HG03060 (cell line): ENCODE results near the gene ST6GALNAC1.
"Not testable (repeated sequence)": the region's sequence is repeated elsewhere in the genome, so short reads cannot be mapped to it uniquely, and the experiment has no call there.

ENCODE experiments used
- ATAC-seq: cut with Tn5 transposase; IDR thresholded peaks from one replicate; pipeline ENCODE4 v1.9.1; 2021; ENCODE audit warnings: low read depth, moderate number of reproducible peaks; ENCODE audit not compliant: unreplicated experiment

Gene ST6GALNAC1

DNA sequence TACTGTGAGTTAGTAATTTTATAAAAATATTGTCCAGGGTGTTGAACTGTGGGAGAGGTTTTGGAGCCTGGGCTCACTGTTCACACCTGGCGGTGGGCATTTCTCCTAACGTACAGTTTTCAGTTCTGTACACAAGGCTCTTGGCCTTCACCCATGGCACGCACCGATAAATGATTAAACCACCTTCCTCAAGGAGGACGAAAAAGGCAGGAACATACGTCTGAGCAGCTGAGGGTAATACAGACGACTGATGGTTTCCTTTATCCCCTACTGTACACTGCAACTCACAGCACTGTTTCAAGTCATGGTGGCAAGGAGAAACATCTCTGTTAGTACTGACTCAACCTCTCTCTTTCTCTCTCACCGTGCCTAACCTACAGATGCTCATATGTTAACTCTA lies 1.4 kb upstream of the ST6GALNAC1 start:
- ATAC-seq = no peak

DNA sequence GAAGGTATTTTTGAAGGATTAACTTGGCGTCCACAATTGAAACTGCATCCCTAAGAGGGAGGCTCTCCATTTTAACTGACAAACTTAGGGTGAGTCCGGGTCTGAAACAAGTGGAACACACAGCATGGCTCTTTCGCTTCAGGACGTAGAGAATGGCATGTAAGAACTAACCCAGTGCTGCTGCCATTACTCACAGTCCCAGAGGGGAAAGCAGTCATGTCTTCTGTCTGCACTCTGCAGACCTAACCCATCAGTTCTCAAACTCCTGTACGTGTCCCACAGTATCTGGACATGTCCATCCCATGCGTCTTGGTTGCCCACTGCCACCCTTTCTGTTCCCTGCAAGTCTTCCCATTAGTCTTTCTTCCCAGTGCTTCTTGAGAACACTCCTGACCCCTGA lies 563 bp downstream of the ST6GALNAC1 start:
- no peak for ATAC-seq

DNA sequence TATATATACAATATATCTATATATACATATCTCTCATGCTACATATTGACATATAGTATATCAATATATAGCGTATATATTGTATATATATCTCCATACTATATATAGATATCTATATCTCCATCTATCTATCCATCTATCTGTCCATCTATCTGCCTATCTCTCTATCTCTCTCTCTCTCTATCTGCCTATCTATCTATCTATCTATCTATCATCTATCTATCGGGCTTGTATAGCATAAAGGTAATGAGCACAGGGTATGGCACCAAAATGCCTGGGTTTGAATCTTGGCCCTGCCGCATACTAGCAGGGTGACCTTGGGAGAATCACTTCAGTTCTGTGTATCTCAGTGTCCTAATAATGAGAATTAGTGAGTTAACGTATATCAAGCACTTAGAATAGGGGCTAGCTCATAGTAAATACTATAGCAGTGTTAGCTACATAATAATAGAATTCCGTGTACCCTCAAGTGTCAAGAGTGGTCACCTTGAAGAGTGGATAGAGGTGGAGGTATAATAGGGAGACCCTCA lies 1.5 kb downstream of the ST6GALNAC1 start:
- ATAC-seq = no peak

DNA sequence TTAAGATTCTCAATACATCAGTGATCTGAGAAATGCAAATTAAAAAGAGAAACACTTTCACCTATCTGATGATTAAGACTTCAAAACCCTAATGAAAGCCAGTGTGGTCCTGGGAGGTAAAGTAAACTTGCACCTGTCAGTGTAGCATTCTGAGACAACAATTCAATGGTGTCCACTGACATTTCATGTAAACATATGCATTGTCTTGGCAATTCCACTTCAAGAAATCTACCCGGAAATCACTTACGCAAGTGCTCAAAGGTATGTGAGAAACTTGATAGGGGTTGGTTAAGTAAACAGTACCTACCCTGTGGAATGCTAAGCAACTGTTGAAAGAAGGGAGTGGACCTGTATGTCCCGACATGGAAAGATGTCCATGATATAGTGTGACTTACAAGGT lies 2.1 kb downstream of the ST6GALNAC1 start:
- no peak for ATAC-seq

DNA sequence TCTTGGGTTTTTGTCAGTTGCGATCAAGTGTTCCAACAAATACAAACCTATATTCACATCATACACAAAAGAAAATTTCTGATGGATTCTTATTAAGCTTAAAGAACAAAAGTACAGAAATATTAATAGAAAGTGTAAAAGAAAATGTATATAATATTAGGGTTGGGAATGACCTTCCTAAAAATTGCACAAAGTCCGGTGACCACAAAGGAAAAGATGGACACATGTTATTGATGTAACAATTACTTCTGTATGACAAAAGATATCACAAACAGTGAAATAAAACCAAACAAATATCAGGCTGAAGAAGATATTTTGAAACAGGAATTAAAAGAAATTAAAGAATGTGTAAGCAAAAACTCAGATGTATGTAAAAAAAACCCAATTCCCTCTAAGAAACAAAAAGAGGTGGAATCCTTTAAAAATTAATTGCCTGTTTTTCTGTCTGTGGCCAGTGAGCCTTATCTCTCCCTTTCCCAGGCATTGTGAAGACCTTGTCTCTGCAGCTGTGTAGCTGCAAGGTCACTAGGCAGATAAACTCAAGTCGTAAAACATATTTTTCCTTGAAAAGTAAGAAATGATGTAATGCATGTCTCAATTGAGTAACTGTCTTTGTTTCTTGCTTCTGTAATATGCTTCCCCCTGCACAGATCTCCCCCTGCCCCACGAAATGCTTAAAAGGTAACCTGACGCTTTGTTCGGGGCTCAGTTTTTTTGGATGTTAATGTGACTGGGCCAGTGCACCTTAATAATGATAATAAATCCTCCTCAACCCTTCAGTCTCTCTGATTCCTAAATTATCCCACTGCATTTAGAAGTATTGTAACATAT lies 2.8 kb downstream of the ST6GALNAC1 start:
- ATAC-seq = no peak

DNA sequence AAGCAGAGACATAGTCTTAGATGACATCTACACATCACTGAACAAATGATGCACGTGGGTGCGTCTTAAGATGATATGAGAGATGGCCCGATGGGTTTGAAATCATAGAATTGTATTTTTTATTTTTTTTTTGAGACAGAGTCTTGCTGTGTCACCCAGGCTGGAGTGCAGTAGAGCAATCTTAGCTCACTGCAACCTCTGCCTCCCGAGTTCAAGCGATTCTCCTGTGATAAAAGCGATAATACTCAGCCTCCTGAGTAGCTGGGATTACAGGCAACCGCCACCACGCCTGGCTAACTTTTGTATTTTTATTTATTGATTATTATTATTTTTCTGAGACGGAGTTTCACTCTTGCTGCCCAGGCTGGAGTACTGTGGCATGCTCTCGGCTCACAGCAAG lies 5.3 kb downstream of the ST6GALNAC1 start:
- ATAC-seq = no peak

DNA sequence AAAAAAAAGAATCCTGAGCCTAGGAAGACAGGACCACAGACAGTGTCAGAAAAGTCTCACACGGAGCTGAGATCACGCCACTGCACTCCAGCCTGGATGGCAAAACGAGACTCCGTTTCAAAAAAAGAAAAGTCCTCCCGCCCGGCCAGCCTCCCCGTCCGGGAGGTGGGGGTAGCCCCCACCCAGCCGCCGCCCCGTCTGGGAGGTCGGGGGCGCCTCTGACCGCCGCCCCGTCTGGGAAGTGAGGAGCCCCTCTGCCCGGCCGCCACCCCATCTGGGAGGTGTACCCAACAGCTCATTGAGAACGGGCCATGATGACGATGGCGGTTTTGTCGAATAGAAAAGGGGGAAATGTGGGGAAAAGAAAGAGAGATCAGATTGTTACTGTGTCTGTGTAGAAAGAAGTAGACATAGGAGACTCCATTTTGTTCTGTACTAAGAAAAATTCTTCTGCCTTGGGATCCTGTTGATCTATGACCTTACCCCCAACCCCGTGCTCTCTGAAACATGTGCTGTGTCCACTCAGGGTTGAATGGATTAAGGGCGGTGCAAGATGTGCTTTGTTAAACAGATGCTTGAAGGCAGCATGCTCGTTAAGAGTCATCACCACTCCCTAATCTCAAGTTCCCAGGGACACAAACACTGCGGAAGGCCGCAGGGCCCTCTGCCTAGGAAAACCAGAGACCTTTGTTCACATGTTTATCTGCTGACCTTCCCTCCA lies 6.9 kb downstream of the ST6GALNAC1 start:
- ATAC-seq = not testable (repeated sequence)

DNA sequence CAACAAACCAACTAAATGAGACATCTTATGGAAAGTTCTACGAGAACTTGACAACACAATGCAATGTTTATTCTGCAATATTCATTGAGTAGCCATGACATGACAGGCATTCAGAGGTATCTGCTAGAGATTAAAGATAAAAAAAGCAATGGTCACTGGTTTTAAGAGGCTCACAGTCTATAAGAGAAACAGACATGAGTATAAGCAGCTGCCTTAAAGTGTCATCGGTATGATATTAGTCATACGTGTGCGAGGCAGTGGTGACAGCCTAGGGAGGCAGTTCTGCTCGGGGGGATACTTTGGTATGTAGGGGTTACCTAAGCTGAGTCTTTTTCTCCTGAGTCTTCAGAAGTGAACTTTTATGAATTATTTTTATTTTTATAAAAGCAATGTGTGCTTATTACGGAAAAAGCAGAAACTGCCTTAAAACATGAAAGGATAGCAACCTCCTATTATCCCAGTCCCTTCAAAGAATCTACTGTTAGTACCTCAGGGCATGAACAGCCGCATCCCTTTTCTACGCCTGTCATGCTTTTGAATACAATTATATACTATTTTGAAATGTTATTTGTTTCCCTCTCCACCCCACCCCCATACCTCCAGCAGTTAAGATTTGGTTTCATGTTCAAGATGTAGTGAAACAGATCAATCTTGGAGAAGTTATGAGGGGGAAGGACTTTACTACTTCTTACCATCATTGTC lies 7.7 kb downstream of the ST6GALNAC1 start:
- ATAC-seq = no peak

DNA sequence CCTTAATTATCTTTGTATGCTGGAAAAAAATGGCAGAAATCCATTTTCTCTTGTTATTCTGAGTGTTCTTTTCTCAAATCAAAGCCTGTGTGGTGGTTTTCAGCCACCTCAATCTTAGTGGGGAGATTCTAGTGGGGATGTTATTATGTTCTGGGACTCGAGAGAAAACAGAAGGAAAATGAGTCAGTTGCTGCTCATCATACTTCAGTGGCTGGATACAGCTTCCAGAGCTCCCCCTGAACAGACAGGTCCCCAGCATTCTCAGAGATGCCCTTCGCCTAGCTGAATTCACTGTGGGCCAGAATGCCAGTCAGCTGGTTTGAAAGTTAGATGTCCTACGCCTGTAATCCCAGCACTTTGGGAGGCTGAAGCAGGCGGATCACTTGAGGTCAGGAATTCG lies 8.5 kb downstream of the ST6GALNAC1 start:
- no peak for ATAC-seq

DNA sequence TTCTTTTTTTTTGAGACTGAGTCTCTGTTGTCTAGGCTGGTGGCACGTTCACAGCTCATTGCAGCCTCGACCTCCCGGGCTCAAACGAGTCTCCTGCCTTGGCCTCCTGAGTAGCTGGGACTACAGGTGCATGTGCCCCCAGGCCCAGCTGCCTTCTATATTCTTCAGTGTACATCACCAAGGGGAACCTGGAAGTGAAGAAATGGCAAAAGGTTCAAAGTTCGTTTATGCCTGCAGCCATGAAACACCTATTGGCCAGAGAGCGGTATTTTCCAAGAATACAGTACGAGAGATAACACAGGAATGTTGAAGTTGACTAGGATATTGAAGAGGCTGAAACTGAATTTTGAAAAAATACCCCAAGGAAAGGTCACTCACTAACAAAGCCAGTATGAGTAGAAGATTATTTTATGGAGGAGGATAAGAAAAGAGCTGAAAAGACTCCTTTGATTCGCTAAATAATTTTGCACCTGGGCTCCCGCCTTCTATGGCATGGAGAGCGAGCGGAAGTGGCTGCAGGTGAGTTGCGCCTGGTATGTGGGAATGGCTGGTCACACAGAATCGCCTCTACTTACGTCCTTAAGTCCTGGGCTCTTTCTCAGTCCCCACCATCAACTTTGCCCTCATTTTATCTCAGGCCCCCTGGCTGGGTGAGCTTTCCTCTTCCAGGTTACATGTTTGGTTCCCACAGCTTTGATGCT lies 9.8 kb downstream of the ST6GALNAC1 start:
- no peak for ATAC-seq

DNA sequence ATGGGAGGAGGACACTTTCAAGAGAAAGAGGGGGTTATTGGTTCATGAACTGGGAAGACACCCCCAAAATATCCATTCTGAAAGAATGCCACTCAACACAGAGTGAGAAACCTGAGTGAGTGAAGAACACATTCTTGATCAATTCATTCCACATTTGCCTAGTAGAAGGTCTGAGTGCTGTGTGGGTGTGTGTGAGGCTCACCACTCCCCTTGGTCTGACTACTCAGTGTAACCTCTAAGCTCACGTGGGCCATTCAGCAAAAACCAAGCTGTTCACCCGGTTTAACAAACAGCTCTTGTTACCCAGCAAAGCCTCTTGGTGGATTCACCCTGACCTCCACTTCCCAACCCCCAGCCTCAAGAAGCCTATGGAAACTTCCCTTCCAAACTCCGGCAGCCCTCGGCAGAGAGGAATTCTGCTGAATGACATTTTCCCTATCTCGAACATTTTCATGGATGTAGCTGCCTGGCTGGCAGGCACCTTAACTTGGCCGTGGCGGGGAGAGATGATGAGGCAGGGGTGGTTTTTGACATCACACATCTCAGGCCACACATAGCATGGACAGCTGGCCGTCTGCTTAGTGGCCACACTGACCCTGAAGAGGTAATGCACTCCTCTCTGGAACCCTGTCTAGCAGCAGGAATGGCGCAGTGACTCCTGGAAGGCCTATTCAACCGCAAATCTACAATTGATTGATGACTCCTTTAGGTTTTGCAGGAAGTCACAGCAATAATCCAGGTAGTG lies 11.6 kb downstream of the ST6GALNAC1 start:
- ATAC-seq = no peak

DNA sequence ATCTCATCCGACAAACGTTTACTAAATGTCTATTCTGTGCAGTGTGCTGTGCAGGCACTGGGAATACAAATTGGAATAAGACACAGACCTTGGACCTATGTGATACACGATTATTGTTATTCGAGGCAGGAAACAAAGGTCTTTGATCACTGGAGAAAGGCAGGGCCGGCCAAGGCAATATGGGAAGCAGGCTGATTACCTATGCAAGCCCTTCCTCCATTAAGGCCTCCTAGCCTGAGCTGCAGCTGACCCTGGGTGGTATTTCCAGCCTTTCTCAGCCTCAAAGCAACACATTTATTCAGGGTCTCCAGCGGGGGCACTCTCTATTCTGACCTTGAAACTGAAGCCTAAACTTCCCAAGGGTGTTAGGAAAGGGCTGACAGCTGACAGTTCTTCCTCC lies 13.4 kb downstream of the ST6GALNAC1 start:
- no peak for ATAC-seq

DNA sequence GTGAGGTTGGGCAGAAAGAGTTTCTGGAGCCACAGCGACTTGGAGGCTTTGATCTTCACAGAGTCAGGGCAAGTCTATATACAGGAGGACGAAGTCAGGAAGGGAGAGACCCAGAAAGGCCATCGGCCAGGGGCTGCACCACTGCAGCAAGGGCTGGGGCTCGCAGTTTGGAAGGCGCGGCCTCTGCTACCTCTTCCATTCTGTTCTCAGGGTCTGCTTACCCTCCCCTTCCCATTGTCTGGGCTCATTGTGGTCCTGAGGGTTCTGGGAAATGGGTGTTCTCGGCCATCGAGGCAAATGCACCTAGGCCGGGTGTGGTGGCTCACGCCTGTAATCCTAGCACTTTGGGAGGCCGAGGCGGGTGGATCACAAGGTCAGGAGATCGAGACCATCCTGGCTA lies 16.0 kb downstream of the ST6GALNAC1 start:
- no peak for ATAC-seq

DNA sequence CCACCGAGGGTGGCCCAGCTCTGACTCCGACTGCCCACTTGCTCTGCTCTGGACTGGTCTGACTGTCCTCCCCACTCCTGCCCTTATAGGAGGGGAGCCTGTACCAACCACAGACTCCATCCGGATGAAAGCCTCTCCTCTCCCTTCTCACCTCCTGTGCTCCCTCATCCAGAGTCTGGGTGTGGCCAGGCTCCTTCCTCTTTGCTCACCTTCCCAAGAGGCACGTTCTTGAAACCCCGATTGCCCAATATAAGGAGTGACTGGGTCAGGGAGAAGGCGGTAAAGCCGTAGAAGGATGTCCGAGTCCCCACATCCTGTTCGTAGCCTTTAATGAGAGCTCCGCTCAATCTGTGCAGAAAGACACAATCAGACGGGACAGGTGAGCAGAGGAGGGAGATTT lies 17.1 kb downstream of the ST6GALNAC1 start:
- no peak for ATAC-seq

DNA sequence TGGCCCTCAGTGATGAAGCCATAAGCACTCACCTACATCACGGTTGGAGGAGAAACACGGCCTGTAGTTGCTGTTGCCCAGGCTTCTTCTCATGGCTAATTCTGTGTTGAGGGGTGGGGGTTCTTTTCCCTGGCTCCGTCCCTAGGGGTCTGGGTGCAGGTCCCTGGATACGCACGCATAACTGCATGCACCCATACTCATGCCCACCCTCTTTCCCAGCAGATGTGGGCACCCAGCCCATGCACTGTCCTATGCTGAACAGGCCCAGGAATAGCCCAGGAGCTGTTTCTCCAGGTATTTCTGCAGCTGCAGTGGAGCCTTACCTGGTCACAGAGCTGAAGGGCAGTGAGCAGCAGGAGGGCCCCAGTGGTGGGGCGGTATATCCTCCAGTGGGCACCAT lies 18.1 kb downstream of the ST6GALNAC1 start:
- no peak for ATAC-seq

DNA sequence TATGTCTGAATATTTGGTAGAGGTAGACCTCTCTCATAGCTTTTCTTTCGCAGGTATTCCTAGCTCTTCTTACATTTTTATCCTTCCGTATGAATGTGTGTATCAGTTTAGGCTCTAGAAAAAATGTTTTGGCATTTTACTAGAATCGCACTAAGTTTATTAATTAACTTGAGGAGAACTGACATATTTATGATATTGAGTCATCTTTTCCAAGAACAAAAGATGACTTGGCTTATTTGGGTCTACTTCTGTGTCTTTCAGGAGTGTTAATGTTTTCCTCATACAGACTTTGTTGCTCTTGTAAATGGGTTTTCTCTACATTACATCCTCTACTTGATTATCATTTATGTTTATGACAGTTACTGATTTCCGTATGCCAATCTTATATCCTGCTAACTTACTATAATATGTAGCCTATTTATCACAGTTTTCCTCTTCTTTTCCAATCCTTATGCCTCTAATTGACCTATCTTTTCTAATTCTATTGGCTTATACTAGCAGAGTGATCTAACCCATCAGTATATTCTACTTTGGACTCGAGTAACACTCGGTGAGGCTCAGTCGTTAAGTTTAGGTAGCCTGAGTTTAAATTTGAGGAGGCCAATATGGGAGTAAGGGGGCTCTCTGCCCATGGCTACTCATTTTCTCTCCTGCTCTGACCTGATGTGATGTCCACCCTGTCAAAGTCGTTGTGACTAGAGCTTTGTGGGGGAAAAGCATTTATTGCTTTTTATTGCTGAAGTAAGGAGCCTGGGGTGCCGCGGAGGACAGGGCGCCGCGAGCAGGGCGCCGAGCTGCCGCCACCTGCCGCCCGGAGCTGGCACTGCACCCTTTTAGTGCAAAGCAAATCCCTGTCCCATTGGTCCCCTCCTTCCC lies 20.0 kb downstream of the ST6GALNAC1 start:
- no peak for ATAC-seq

DNA sequence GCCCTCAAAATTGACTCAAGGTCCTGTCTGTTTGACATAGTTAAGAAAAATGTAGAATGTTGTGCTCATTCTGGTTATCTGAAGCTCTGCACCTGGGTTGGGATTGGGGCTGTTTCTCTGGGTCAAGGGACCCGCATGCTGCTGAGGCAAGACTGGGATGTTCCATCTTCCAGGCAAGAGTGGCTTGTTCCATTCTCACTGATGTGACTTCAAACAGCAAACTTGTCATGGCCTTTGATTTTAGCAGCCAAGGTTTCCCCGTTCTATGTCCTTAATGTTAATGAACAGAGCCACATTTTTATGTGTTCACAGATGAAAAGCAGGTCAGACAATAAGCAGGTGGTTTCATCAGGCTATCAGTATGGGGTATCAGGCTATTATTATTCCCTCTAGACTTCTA lies 25.7 kb downstream of the ST6GALNAC1 start:
- no peak for ATAC-seq

DNA sequence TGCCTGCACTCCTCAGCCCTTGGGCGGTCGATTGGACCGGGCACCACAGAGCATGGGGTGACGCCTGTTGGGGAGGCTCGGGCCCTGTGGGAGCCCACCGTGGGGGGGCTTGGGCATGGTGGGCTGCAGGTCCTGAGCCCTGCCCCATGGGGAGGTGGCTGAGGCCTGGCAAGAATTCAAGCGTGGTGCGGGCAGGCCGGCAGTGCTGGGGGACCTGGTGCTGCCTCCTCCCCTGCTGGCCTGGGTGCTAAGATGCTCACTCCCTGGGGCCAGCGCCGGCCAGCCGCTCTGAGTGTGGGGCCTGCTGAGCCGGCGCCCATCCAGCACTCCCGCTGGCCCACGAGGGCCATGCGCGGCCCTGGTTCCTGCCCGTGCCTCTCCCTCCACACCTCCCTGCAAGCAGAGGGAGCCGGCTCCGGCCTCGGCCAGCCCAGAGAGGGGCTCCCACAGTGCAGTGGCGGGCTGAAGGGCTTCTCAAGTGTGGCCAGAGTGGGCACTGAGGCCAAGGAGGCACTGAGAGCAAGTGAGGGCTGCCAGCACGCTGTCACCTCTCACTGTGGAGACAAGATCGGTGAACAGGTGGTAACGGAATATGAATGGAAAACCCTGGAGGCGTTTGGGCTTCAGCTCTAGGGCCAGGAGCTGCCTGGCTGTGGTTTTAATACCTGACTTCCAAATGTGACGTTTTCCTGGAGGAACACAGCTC lies 28.5 kb downstream of the ST6GALNAC1 start:
- no peak for ATAC-seq
